Dendritic cell treated with granulocyte-macrophage colony-stimulating factor and Interleukin-4, amounts not matched to agents 40 ng/mL and 50 ng/mL, for 4 days (primary cell): ENCODE results near the gene SYT8.
"Not testable (repeated sequence)": the region's sequence is repeated elsewhere in the genome, so short reads cannot be mapped to it uniquely, and the experiment has no call there.

Experiments used
- H3K27ac Mint-ChIP-seq: one replicate; pipeline ENCODE4 v1.8.0; 2022; ENCODE audit warnings: mild to moderate bottlenecking, mixed read lengths
- H3K27me3 Mint-ChIP-seq: one replicate; pipeline ENCODE4 v1.8.0; 2022; ENCODE audit warnings: mild to moderate bottlenecking, mixed read lengths
- H3K36me3 Mint-ChIP-seq: one replicate; pipeline ENCODE4 v1.8.0; 2022; ENCODE audit warnings: low read depth, mixed read lengths
- H3K4me1 Mint-ChIP-seq: one replicate; pipeline ENCODE4 v1.8.0; 2022; ENCODE audit warnings: low read depth, mixed read lengths
- H3K4me3 Mint-ChIP-seq: one replicate; pipeline ENCODE4 v1.8.0; 2022; ENCODE audit warnings: mild to moderate bottlenecking, moderate library complexity, mixed read lengths
- H3K9me3 Mint-ChIP-seq: one replicate; pipeline ENCODE4 v1.8.0; 2022; ENCODE audit warnings: mixed read lengths
- intact Hi-C: fragments of 100-400 bp; cut with micrococcal nuclease; formaldehyde crosslinking; loops from one replicate; pipeline ENCODE4 v1.15.0; 2022

SYT8 gene

GRCh38 chr11:1869427-1870325 lies 34.9 kb downstream of the SYT8 start:
- Mint-ChIP-seq H3K36me3 (no peaks in the 10 kb centered on the region), H3K9me3 (no peaks in the 10 kb centered on the region), H3K27me3 (peaks cover 3% of the 10 kb centered on the region), H3K27ac (peak overlapping the region; percentile 63), H3K4me3 (no peak overlapping the region), H3K4me1 (peaks cover 62% of the 10 kb centered on the region)
- intact Hi-C loops = no loop called here

DNA sequence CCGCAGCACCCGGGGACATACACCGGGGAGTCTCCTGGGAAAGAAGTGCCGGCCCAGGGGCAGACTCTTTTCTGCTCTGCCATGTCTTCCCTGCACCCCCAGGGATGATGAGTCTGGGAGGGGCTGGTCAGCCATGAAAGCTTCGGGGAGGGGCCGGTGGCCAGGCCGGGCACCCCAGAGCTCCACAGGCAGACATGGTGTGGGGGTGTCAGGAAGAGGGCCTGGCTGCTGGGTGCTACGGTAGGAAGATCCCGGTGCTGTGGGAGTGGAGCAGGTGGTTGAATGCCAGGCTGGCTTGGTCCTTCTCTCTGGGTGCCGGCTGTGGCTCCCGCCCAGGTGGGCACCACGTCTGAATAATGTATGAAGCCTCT lies 35.5 kb downstream of the SYT8 start:
- Mint-ChIP-seq H3K4me3 (no peak overlapping the region), H3K36me3 (peaks cover 5% of the 10 kb centered on the region), H3K9me3 (no peaks in the 10 kb centered on the region), H3K4me1 (peaks cover 66% of the 10 kb centered on the region), H3K27ac (peak overlapping the region; percentile 5), H3K27me3 (peaks cover 3% of the 10 kb centered on the region)
- intact Hi-C loops = no loop called here

DNA sequence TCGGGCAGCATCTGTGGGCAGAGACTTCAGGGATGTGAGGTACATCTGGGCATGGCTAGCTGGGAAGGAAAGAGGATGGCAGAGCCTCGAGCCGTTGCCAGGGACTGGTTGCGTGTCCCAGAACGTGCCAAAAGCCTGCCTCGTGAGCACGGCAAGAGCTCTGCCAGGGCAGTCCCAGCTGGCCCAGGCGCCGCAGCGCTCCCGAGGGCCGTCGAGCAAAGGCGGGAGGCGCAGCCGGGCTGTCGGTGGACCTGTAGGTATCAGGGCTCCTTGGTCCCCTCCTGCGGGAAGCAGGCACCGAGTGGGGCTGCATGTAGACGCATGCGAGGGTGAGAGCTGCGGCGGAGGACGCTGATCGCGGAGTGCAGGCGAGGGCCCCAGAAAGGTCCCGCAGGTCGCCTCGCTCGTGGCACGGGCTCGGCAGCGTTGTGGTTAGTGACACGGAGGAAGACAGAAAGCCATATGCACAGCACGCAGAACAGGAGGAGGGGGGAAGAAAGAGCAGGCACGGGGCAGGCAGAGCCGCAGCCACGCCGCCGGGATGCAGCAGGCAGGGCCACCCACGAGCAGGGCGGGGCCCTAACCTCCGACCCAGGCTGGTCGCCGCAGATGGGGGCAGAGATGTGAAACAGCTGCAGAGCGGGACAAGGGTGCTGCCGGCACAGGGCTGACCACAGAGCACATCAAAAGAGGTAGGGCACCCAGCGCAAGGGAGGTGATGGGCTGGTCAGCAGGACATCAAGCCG lies 36.1 kb downstream of the SYT8 start:
- intact Hi-C loops = no loop called here
- Mint-ChIP-seq H3K9me3 (no peaks in the 10 kb centered on the region), H3K27me3 (peaks cover 3% of the 10 kb centered on the region), H3K4me1 (peaks cover 71% of the 10 kb centered on the region), H3K36me3 (peaks cover 11% of the 10 kb centered on the region), H3K4me3 (no peak overlapping the region), H3K27ac (peak overlapping the region; percentile 5)

DNA sequence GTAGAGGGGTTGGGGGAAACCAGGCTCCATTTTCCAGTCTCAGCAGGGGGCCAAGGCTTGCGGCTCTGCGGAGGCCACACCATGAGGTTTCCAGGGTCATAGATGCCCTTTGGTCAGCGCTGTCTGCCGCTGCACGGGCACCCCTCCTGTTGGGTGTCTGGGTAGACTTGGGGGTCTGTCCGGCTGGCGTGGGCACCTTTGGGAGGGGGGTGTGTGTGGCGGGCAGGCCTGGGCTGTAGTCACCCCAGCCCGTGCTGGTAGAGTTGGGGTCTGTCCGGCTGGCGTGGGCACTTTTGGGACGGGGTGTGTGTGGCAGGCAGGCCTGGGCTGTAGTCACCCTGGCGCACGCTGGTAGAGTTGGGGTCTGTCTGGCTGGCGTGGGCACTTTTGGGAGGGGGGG lies 36.7 kb downstream of the SYT8 start:
- H3K4me3 Mint-ChIP-seq = no peak overlapping the region
- intact Hi-C loops = no loop called here

GRCh38 chr11:1872267-1872985 lies 37.6 kb downstream of the SYT8 start:
- Mint-ChIP-seq H3K4me3 (no peak overlapping the region), H3K36me3 (peaks cover 23% of the 10 kb centered on the region), H3K27me3 (peaks cover 3% of the 10 kb centered on the region), H3K9me3 (no peaks in the 10 kb centered on the region), H3K27ac (peak overlapping the region; percentile 29), H3K4me1 (peaks cover 86% of the 10 kb centered on the region)
- intact Hi-C loops = no loop called here

More for the DNA sequence above, 36.7 kb downstream of the SYT8 start:
- H3K36me3 Mint-ChIP-seq = peaks cover 17% of the 10 kb centered on the region
- H3K4me1 Mint-ChIP-seq = peaks cover 77% of the 10 kb centered on the region
- H3K27ac Mint-ChIP-seq = peak overlapping the region; percentile 29
- no peaks in the 10 kb centered on the region for H3K9me3 Mint-ChIP-seq
- peaks cover 3% of the 10 kb centered on the region for H3K27me3 Mint-ChIP-seq

DNA sequence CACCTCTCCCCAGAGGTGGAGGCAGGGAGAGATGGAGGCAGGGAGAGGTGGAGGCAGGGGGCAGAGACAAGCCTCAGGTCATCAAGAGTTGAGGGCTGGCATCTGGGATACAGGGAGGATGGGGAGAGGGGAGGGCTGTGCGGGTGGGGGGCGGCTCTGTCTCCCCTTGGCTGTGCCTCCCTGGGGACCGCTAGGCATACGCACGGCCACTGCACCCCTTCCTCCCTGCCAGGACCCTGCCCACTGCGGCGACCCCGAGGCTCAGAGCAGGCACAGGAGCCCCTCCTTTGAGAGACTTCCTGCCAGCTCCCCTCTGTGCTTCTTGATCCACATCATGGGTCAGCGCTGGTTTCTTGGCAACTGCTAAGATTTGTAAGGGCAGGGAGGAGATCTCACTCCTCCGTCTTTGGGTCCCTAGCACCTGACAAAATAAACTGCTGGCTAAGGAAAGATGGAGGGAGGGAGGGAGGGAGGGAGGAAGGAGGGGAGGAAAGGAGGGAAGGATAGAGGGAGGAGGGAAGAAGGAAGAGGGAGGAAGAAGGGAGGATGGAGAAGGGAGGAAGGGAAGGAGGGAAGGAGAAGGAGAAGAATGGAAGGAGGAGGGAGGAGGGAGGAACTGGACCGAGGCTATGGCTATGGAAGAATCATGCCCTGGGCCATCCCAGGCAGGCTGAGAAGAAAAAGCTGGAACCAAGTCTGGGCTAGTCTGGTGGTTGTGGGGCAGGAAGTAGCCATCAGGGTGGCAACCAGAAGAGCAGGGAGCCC lies 38.4 kb downstream of the SYT8 start:
- intact Hi-C loops = no loop called here
- Mint-ChIP-seq H3K9me3 (no peaks in the 10 kb centered on the region), H3K27me3 (peaks cover 3% of the 10 kb centered on the region), H3K4me1 (peaks cover 88% of the 10 kb centered on the region), H3K36me3 (peaks cover 31% of the 10 kb centered on the region), H3K4me3 (no peak overlapping the region), H3K27ac (peak overlapping the region; percentile 56)

- H3K36me3 Mint-ChIP-seq = peaks cover 36% of the 10 kb centered on the region
- intact Hi-C loops, H3K9me3 Mint-ChIP-seq, H3K4me3 Mint-ChIP-seq, H3K27me3 Mint-ChIP-seq: not testable (repeated sequence)
- peaks cover 88% of the 10 kb centered on the region for H3K4me1 Mint-ChIP-seq
- H3K27ac Mint-ChIP-seq = peak overlapping the region; percentile 56
These were observed 39.0 kb downstream of the SYT8 start for GRCh38 chr11:1873813-1874150.

DNA sequence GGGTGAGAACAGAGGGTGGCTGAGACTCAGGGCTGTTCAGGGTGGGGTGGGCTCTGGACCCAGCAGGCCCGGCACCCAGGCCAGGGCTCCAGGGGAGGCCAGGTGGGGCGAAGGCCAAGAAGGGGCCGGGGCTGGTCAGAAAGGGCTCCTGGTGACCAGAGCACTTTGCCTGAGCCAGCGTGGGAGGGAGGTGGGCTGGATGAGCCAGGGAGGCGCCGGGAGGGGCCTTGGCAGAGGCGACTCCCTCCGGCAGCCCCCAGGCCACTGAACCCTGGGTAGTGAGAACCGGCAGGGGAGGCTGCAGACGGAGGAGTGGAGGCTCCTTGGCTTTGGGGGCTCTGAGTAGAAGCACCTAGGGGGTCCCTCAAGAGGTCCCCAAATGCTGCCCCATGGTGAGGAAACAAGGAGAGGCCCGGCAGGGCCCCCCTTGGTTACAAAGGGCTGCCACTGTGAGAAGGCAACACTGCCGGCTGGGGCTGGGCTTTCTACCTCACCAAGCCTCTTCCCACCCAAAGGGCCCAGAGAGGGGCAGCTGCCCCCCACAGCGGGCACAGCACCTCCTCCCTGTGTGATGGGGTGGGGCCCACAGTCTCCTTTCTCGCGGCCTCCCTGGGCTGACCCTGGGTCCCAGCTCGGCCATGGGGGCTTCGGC lies 39.8 kb downstream of the SYT8 start:
- H3K27me3 Mint-ChIP-seq, intact Hi-C loops, H3K9me3 Mint-ChIP-seq, H3K4me3 Mint-ChIP-seq, H3K27ac Mint-ChIP-seq: not testable (repeated sequence)
- H3K4me1 Mint-ChIP-seq = peaks cover 85% of the 10 kb centered on the region
- peaks cover 39% of the 10 kb centered on the region for H3K36me3 Mint-ChIP-seq

GRCh38 chr11:1875093-1875850 lies 40.5 kb downstream of the SYT8 start:
- intact Hi-C loops = no loop called here
- peaks cover 85% of the 10 kb centered on the region for H3K4me1 Mint-ChIP-seq
- H3K9me3 Mint-ChIP-seq = no peaks in the 10 kb centered on the region
- H3K36me3 Mint-ChIP-seq = peaks cover 45% of the 10 kb centered on the region
- H3K27me3 Mint-ChIP-seq = no peaks in the 10 kb centered on the region
- no peak overlapping the region for H3K4me3 Mint-ChIP-seq
- peak overlapping the region; percentile 36 for H3K27ac Mint-ChIP-seq

GRCh38 chr11:1875851-1876301 lies 41.1 kb downstream of the SYT8 start:
- Mint-ChIP-seq H3K36me3 (peaks cover 49% of the 10 kb centered on the region), H3K27ac (peak overlapping the region; percentile 30), H3K4me1 (peaks cover 85% of the 10 kb centered on the region)
- H3K27me3 Mint-ChIP-seq, H3K4me3 Mint-ChIP-seq, intact Hi-C loops, H3K9me3 Mint-ChIP-seq: not testable (repeated sequence)

DNA sequence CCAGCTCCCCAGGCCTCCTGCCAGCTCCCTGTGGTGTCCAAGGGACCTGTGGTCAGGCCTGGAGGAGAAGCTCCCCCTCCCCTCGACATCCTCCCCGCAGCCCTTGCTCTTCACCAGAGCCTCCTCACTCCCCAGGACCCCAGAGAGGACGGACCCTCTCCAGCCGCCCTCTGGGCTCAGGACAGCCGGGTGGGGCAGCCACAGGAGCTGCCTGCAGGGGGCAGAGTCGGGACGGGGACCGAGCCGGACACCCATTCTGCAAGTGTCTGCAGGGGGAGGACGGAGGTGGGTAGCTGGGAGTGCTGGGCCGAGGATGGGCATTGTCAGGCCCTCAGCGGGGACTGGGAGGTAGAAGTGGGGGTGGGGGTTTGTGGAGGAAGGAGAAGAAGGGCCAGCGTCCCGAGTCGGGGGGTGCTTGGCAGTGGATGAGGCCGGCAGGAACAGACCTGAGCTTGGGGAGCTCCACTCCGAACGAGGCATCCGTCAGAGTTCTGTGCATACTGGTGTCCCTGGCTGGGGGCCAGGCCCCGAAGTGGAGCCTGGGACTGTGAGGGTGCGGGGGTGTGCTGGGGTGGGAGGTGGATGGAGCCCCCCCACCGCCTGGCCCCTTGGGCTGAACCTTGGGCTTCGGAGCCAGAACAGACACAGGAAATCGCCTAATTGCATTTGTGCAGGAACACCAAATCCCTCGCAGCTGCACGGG lies 41.7 kb downstream of the SYT8 start:
- intact Hi-C loops = no loop called here
- Mint-ChIP-seq H3K4me3 (no peak overlapping the region), H3K9me3 (no peaks in the 10 kb centered on the region), H3K27ac (peak overlapping the region; percentile 30), H3K36me3 (peaks cover 55% of the 10 kb centered on the region), H3K4me1 (peaks cover 84% of the 10 kb centered on the region), H3K27me3 (no peaks in the 10 kb centered on the region)
